Keratinocyte (primary cell): ENCODE data around the gene ASCL2. TPM values are rescaled to one million over a fixed set of nuclear protein-coding genes. Genes with fewer than 3 reads are reported as not detected.

ENCODE experiments used
- DNase-seq: peaks from one replicate; pipeline ENCODE4 v3.0.0-alpha.2; 2011; ENCODE audit warnings: low read depth, missing footprints, low spot score
- FAIRE-seq: peaks from 2 replicates; lab custom pipeline; 2011; peaks lifted over from hg19 to GRCh38; lab: Jason Lieb, UNC
- H2AFZ ChIP-seq: 2 replicates; pipeline ENCODE4 v1.6.0; 2012; ENCODE audit warnings: low read length, control low read depth, inconsistent platforms; ENCODE audit not compliant: control insufficient read depth
- H3K27ac ChIP-seq: 2 replicates; pipeline ENCODE4 v1.5.1; 2011; ENCODE audit warnings: low read length; ENCODE audit not compliant: control insufficient read depth, insufficient read depth
- H3K27me3 ChIP-seq: 3 replicates; pipeline ENCODE4 v1.6.0; 2011; ENCODE audit warnings: low read length; ENCODE audit not compliant: control insufficient read depth, insufficient read depth; ENCODE audit errors: extremely low read depth
- H3K36me3 ChIP-seq, 2 experiments: 2 replicates in 1 of 2; 3 replicates in 1 of 2; pipeline ENCODE4 v1.5.1; 2011; ENCODE audit warnings: low read length in 2 of 2, mild to moderate bottlenecking in 1 of 2; ENCODE audit not compliant: control insufficient read depth in 2 of 2, insufficient read depth in 2 of 2; ENCODE audit errors: extremely low read depth in 1 of 2
- H3K4me1 ChIP-seq: 3 replicates; pipeline ENCODE4 v1.5.1; 2011; ENCODE audit warnings: low read length; ENCODE audit not compliant: control insufficient read depth, insufficient read depth; ENCODE audit errors: extremely low read depth
- H3K4me2 ChIP-seq: 3 replicates; pipeline ENCODE4 v1.6.0; 2011; ENCODE audit warnings: low read depth, low read length; ENCODE audit not compliant: control insufficient read depth, insufficient read depth; ENCODE audit errors: extremely low read depth
- H3K4me3 ChIP-seq, 3 experiments: fragments of 200-600 bp in 1 of 3; sonication (generic) in 1 of 3; 2 replicates in 2 of 3; 3 replicates in 1 of 3; pipeline ENCODE4 v1.5.1; 2011 to 2016; ENCODE audit warnings: low read length in 3 of 3, mild to moderate bottlenecking in 3 of 3, control low read depth in 2 of 3, inconsistent platforms in 1 of 3, low read depth in 1 of 3, mixed read lengths in 1 of 3, mixed run types in 1 of 3, moderate library complexity in 1 of 3; ENCODE audit not compliant: control insufficient read depth in 2 of 3, insufficient read depth in 2 of 3; ENCODE audit errors: extremely low read depth in 1 of 3
- H3K79me2 ChIP-seq: 2 replicates; pipeline ENCODE4 v1.6.0; 2012; ENCODE audit warnings: low read length; ENCODE audit not compliant: control insufficient read depth, insufficient read depth
- H3K9ac ChIP-seq: 3 replicates; pipeline ENCODE4 v1.6.0; 2011; ENCODE audit warnings: low read length; ENCODE audit not compliant: control insufficient read depth, insufficient read depth; ENCODE audit errors: extremely low read depth
- H3K9me1 ChIP-seq: 3 replicates; pipeline ENCODE4 v1.6.0; 2011; ENCODE audit warnings: low read length; ENCODE audit not compliant: control insufficient read depth, insufficient read depth; ENCODE audit errors: extremely low read depth
- H3K9me3 ChIP-seq: 2 replicates; pipeline ENCODE4 v1.5.1; 2012; ENCODE audit warnings: low read depth, low read length; ENCODE audit not compliant: control insufficient read depth
- H4K20me1 ChIP-seq: 3 replicates; pipeline ENCODE4 v1.6.0; 2011; ENCODE audit warnings: low read length; ENCODE audit not compliant: control insufficient read depth, insufficient read depth; ENCODE audit errors: extremely low read depth
- CTCF ChIP-seq, 3 experiments: IDR thresholded peaks in 1 of 3; conservative IDR thresholded peaks in 1 of 3; optimal IDR thresholded peaks in 1 of 3; 2 replicates in 2 of 3; 3 replicates in 1 of 3; pipeline versions ENCODE3 to v1.5.1; 2011; ENCODE audit warnings: low read length in 3 of 3, mild to moderate bottlenecking in 3 of 3, moderate library complexity in 2 of 3, control low read depth in 1 of 3, inconsistent platforms in 1 of 3; ENCODE audit not compliant: insufficient read depth in 2 of 3; ENCODE audit errors: extremely low read depth in 1 of 3
- EZH2 ChIP-seq: IDR thresholded peaks from one replicate; pipeline ENCODE4 v1.6.1; 2012; ENCODE audit warnings: inconsistent platforms, mild to moderate bottlenecking, low read length, moderate library complexity
- dilution Hi-C: fragments of 300-500 bp; cut with MboI; formaldehyde crosslinking; loops from one replicate; pipeline ENCODE4 v1.7.0; 2020; ENCODE audit warnings: low sequenced_read_pairs; ENCODE audit not compliant: extremely low pct_ligation_motif_present
- polyA plus RNA-seq, 5 experiments: library from polyadenylated mRNA; depleted of rRNA in 3 of 5; stranded (reverse) in 3 of 5; stranded (forward) in 1 of 5; unstranded in 1 of 5; fragments of >200 nt; gene quantifications; 1 replicate in 1 of 5; 2 replicates in 3 of 5; 3 replicates in 1 of 5; pipeline versions ENCODE4 v1.2.1 to v1.2.3, GENCODE V29; 2011 to 2012; ENCODE audit warnings: missing spikeins in 2 of 5, low read depth in 1 of 5, low replicate concordance in 1 of 5

ASCL2 gene
- polyA plus RNA-seq, 1 donor (not counting 4 experiments of a cell fraction or from before 2014, with no cell fraction given): 0.26 TPM

GRCh38 chr11:2256951-2257700 is 13.3 kb downstream of the ASCL2 start:
- Histone ChIP-seq H3K9ac (no peak overlapping the region), H3K4me1 (peaks cover 15% of the 10 kb centered on the region), H3K79me2 (no peaks in the 10 kb centered on the region), H3K9me3 (no peaks in the 10 kb centered on the region), H3K9me1 (no peaks in the 10 kb centered on the region), H3K27me3 (peaks cover 31% of the 10 kb centered on the region), H4K20me1 (no peaks in the 10 kb centered on the region), H3K27ac (no peak overlapping the region), H3K4me3 (peak overlapping the region in 1 of 3 experiments; percentile 52), H2AFZ (peak overlapping the region; percentile 10), H3K36me3 (no peaks in the 10 kb centered on the region), H3K4me2 (peak overlapping the region; percentile 65)
- peak; percentile 38 for DNase-seq
- dilution Hi-C loops: no loop called here
- no peak for TF ChIP-seq EZH2
- TF ChIP-seq CTCF (optimal IDR thresholded peaks at IDR 0.05 in 1 of 3, IDR thresholded peaks at IDR 0.05 in 1 of 3, conservative IDR thresholded peaks at IDR 0.05 in 1 of 3; ENCODE audit: extremely low read depth in 1 of 3, insufficient read depth in 2 of 3, low read length in 3 of 3): no peak
- FAIRE-seq: no peak

GRCh38 chr11:2256293-2256913 is 14.0 kb downstream of the ASCL2 start:
- Histone ChIP-seq H3K9me3 (no peaks in the 10 kb centered on the region), H3K27me3 (peaks cover 31% of the 10 kb centered on the region), H3K27ac (no peak overlapping the region), H4K20me1 (no peaks in the 10 kb centered on the region), H3K9me1 (no peaks in the 10 kb centered on the region), H3K4me1 (peaks cover 15% of the 10 kb centered on the region), H3K4me3 (peak overlapping the region in 1 of 3 experiments; percentile 52), H3K9ac (no peak overlapping the region), H3K36me3 (no peaks in the 10 kb centered on the region), H3K79me2 (no peaks in the 10 kb centered on the region), H3K4me2 (peak overlapping the region; percentile 65), H2AFZ (peak overlapping the region; percentile 51)
- dilution Hi-C loops: no loop called here
- no peak for TF ChIP-seq EZH2
- no peak for TF ChIP-seq CTCF (optimal IDR thresholded peaks at IDR 0.05 in 1 of 3, IDR thresholded peaks at IDR 0.05 in 1 of 3, conservative IDR thresholded peaks at IDR 0.05 in 1 of 3; ENCODE audit: extremely low read depth in 1 of 3, insufficient read depth in 2 of 3, low read length in 3 of 3)
- DNase-seq: peak; percentile 30
- FAIRE-seq: peak; percentile 76
